ENCODE data around the gene CYP39A1. TPM values are rescaled to one million over a fixed set of nuclear protein-coding genes. Genes with fewer than 3 reads are reported as not detected.

The CYP39A1 gene
- polyA plus RNA-seq, 2 of the 4 experiments (the other 2 are of a cell fraction) = 0.26 to 0.78 TPM

DNA sequence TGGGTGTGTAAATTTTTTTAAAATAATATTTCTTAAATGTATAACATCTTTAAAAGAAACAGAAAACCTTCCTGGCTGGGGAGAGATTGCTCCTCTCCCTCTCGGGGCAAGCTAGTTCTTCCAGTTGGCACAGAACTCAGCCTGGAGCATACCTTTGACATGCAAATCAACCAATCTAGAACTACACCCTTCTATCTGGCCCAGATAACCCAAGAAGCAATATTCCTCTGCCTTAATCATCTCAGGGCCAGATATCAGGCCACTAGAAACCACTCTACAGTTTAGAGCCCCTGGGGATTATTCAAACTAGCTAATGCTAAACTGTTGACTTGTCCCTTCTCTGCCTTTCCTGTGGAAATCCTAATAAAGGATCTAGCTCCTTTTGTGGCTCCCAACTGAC, 33.9 kb downstream of the CYP39A1 start:
- ChIA-PET POLR2A (no interaction called here), CTCF (no interaction called here)
- Histone ChIP-seq H3K9me3 (no peaks in the 10 kb centered on the region), H3K4me3 (no peak overlapping the region), H3K27ac (no peak overlapping the region), H3K4me1 (no peaks in the 10 kb centered on the region), H3K4me2 (no peak overlapping the region)
- TF ChIP-seq FOSB (CRISPR knock-in tag; IDR thresholded peaks at IDR 0.05) (no peak), MAZ (IDR thresholded peaks at IDR 0.05; ENCODE audit: borderline replicate concordance, low read depth, low read length) (no peak), JUNB (IDR thresholded peaks at IDR 0.05) (no peak), HEYL (CRISPR knock-in tag; IDR thresholded peaks at IDR 0.05) (no peak), EP300 (IDR thresholded peaks at IDR 0.05) (no peak), NPAS2 (CRISPR knock-in tag; IDR thresholded peaks at IDR 0.05; ENCODE audit: borderline replicate concordance) (no peak), HDAC2 (IDR thresholded peaks at IDR 0.05) (no peak), ZNF302 (CRISPR knock-in tag; IDR thresholded peaks at IDR 0.05) (no peak), TFCP2L1 (CRISPR knock-in tag; IDR thresholded peaks at IDR 0.05) (no peak), NR3C1 (IDR thresholded peaks at IDR 0.05) (no peak), ZC3H11A (IDR thresholded peaks at IDR 0.05) (no peak), KDM5A (IDR thresholded peaks at IDR 0.05) (no peak), SMC3 (IDR thresholded peaks at IDR 0.05) (no peak), GATA3 (IDR thresholded peaks at IDR 0.05; ENCODE audit: borderline replicate concordance) (no peak)
- TF ChIP-seq, protein P1, sequence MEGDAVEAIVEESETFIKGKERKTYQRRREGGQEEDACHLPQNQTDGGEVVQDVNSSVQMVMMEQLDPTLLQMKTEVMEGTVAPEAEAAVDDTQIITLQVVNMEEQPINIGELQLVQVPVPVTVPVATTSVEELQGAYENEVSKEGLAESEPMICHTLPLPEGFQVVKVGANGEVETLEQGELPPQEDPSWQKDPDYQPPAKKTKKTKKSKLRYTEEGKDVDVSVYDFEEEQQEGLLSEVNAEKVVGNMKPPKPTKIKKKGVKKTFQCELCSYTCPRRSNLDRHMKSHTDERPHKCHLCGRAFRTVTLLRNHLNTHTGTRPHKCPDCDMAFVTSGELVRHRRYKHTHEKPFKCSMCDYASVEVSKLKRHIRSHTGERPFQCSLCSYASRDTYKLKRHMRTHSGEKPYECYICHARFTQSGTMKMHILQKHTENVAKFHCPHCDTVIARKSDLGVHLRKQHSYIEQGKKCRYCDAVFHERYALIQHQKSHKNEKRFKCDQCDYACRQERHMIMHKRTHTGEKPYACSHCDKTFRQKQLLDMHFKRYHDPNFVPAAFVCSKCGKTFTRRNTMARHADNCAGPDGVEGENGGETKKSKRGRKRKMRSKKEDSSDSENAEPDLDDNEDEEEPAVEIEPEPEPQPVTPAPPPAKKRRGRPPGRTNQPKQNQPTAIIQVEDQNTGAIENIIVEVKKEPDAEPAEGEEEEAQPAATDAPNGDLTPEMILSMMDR (IDR thresholded peaks at IDR 0.05) = no peak
- 4% methylated on average over 1 of the region's 1 CpG for WGBS (ENCODE audit: missing lambda C conversion rate)
- FAIRE-seq = no peak
- no peak for DNase-seq (ENCODE audit: low read depth in 1 of 2, low spot score in 1 of 2)
- ATAC-seq = no peak

DNA sequence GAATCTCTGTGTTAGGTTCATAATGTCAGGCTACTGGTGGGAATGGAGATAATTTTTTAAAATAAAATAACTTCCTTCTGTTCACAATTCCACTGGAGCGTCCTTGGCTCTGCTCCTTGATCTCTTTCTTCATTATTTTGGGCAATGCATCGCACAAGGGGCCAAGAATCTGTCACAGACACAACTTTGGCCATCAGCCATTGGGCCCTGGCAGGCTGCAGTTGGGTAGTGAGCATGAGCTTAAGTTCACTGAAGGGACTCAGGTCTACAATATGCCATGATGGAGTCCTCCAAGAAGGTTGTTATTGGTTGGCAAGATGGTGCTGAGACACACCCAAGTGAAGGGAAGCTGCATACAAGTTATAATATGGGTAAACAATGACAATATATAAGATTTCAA, 40.0 kb downstream of the CYP39A1 start:
- H3K4me3 ChIP-seq = no peak overlapping the region
- no peaks in the 10 kb centered on the region for H3K4me1 ChIP-seq
- H3K4me2 ChIP-seq = no peak overlapping the region
- H3K27ac ChIP-seq = no peak overlapping the region
- DNase-seq (ENCODE audit: low read depth in 1 of 2, low spot score in 1 of 2) = no peak
- 5% methylated on average over 2 of the region's 2 CpGs for WGBS (ENCODE audit: missing lambda C conversion rate)
- TF ChIP-seq EP300 (IDR thresholded peaks at IDR 0.05) = no peak
- no peak for TF ChIP-seq CBX8 (IDR thresholded peaks at IDR 0.05)
- no peak for TF ChIP-seq RNF2 (IDR thresholded peaks at IDR 0.05; ENCODE audit: borderline replicate concordance, low read depth)
- no peak for TF ChIP-seq FOSL2 (IDR thresholded peaks at IDR 0.05)
- TF ChIP-seq FOSL2 (CRISPR knock-in tag; IDR thresholded peaks at IDR 0.05) = no peak
- no peak for TF ChIP-seq JUNB (IDR thresholded peaks at IDR 0.05)
- no peak for TF ChIP-seq FOSB (CRISPR knock-in tag; IDR thresholded peaks at IDR 0.05)
- TF ChIP-seq, protein P2, sequence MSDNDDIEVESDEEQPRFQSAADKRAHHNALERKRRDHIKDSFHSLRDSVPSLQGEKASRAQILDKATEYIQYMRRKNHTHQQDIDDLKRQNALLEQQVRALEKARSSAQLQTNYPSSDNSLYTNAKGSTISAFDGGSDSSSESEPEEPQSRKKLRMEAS (IDR thresholded peaks at IDR 0.05) = no peak
- no peak for TF ChIP-seq POLR2A (IDR thresholded peaks at IDR 0.05; ENCODE audit: low read length)
- TF ChIP-seq HOXB5 (CRISPR knock-in tag; IDR thresholded peaks at IDR 0.05) = no peak
- ChIA-PET CTCF (no interaction called here), POLR2A (no interaction called here)
- ATAC-seq = no peak
- FAIRE-seq = no peak
- no peaks in the 10 kb centered on the region for H3K9me3 ChIP-seq

DNA sequence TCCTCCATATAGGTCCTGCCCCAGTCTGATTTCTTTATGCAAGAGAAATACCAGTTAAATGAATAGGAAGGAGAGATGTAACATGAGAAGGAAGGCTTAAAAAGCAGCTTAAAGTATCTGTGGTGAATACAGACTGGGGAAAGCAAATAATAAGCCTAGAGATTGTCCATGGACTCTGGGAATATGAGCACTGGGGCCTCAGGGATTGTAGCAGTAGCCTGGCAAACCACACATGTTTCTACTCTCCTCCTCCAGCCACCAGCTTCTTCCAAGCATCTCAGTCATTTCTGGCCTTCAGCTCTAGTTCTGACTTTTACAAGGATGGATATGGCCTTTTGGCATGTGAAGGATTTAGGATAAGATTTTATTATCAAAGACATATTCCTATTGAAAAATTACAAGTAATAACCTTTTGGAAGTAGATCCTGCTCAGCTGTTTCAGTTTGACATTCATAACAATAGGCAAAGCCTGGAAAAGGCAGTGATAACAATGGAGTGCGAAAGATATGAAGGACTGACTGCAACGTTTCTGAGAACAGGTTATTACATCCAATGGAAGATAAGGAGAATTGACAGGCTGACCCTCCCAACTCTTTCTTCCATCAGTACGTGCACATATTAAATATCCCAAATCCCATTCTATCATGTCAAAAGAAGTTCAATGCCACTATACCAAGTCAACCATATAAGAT, 41.6 kb downstream of the CYP39A1 start:
- no peak overlapping the region for H3K27ac ChIP-seq
- FAIRE-seq (no peak), DNase-seq (ENCODE audit: low read depth in 1 of 2, low spot score in 1 of 2) (no peak), ATAC-seq (no peak)
- WGBS (ENCODE audit: missing lambda C conversion rate) = 45% methylated on average over 3 of the region's 3 CpGs
- H3K4me2 ChIP-seq = no peak overlapping the region
- POLR2A ChIA-PET = no interaction called here
- H3K4me1 ChIP-seq = no peaks in the 10 kb centered on the region
- TF ChIP-seq CHD4 (IDR thresholded peaks at IDR 0.05; ENCODE audit: borderline replicate concordance) (no peak), HDAC2 (IDR thresholded peaks at IDR 0.05) (no peak), CBX8 (IDR thresholded peaks at IDR 0.05) (no peak), ZC3H11A (IDR thresholded peaks at IDR 0.05) (no peak), KDM5A (IDR thresholded peaks at IDR 0.05) (no peak), RCOR1 (IDR thresholded peaks at IDR 0.05; ENCODE audit: low read depth, low read length) (no peak)
- TF ChIP-seq, protein P3, sequence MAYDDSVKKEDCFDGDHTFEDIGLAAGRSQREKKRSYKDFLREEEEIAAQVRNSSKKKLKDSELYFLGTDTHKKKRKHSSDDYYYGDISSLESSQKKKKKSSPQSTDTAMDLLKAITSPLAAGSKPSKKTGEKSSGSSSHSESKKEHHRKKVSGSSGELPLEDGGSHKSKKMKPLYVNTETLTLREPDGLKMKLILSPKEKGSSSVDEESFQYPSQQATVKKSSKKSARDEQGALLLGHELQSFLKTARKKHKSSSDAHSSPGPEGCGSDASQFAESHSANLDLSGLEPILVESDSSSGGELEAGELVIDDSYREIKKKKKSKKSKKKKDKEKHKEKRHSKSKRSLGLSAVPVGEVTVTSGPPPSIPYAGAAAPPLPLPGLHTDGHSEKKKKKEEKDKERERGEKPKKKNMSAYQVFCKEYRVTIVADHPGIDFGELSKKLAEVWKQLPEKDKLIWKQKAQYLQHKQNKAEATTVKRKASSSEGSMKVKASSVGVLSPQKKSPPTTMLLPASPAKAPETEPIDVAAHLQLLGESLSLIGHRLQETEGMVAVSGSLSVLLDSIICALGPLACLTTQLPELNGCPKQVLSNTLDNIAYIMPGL (CRISPR knock-in tag; IDR thresholded peaks at IDR 0.05; ENCODE audit: borderline replicate concordance) = no peak
- TF ChIP-seq, protein P4, sequence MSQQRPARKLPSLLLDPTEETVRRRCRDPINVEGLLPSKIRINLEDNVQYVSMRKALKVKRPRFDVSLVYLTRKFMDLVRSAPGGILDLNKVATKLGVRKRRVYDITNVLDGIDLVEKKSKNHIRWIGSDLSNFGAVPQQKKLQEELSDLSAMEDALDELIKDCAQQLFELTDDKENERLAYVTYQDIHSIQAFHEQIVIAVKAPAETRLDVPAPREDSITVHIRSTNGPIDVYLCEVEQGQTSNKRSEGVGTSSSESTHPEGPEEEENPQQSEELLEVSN (IDR thresholded peaks at IDR 0.05; ENCODE audit: borderline replicate concordance, low read depth) = no peak
- CTCF ChIA-PET = no interaction called here
- no peaks in the 10 kb centered on the region for H3K9me3 ChIP-seq
- no peak overlapping the region for H3K4me3 ChIP-seq

All from A549 (cell line).